NCI-H2029 (cell line): ENCODE measurements around the gene TGFB2.

Experiments
- DNase-seq: peaks from one replicate; lab custom pipeline; 2025; lab: John Stamatoyannopoulos, UW

Gene TGFB2

GRCh38 chr1:218425647-218426342, 80.7 kb downstream of the TGFB2 start:
- DNase-seq, result no peak

GRCh38 chr1:218426343-218426657, 81.2 kb downstream of the TGFB2 start:
- DNase-seq, result no peak

GRCh38 chr1:218429301-218429700, 84.2 kb downstream of the TGFB2 start:
- no peak for DNase-seq

- DNase-seq, result no peak
These were observed 85.2 kb downstream of the TGFB2 start for GRCh38 chr1:218430346-218430745.

- DNase-seq, result no peak
These were observed 85.7 kb downstream of the TGFB2 start for GRCh38 chr1:218430822-218431221.

GRCh38 chr1:218431476-218431875, 86.3 kb downstream of the TGFB2 start:
- DNase-seq, result no peak

GRCh38 chr1:218433744-218434143, 88.6 kb downstream of the TGFB2 start:
- DNase-seq, result no peak

GRCh38 chr1:218435528-218435927, 90.4 kb downstream of the TGFB2 start:
- DNase-seq, result no peak

- DNase-seq, result no peak
These were observed 91.2 kb downstream of the TGFB2 start for GRCh38 chr1:218436346-218436745.

- no peak for DNase-seq
These were observed 91.9 kb downstream of the TGFB2 start for GRCh38 chr1:218436997-218437396.

GRCh38 chr1:218439541-218440295, 94.6 kb downstream of the TGFB2 start:
- no peak for DNase-seq

GRCh38 chr1:218443255-218443654, 98.1 kb downstream of the TGFB2 start:
- no peak for DNase-seq

- no peak for DNase-seq
These were observed 99.0 kb downstream of the TGFB2 start for GRCh38 chr1:218444173-218444572.

- DNase-seq, result no peak
These were observed 99.5 kb downstream of the TGFB2 start for GRCh38 chr1:218444588-218444987.

GRCh38 chr1:218447010-218447689, 102.0 kb downstream of the TGFB2 start:
- DNase-seq, result no peak

- no peak for DNase-seq
These were observed 106.3 kb downstream of the TGFB2 start for GRCh38 chr1:218451415-218451814.

- no peak for DNase-seq
These were observed 109.7 kb downstream of the TGFB2 start for GRCh38 chr1:218454700-218455282.

- DNase-seq, result peak; percentile 12
These were observed 111.3 kb downstream of the TGFB2 start for GRCh38 chr1:218456444-218456843.

GRCh38 chr1:218459450-218459849, 114.3 kb downstream of the TGFB2 start:
- peak; percentile 45 for DNase-seq

GRCh38 chr1:218459878-218460711, 115.0 kb downstream of the TGFB2 start:
- no peak for DNase-seq

- no peak for DNase-seq
These were observed 116.2 kb downstream of the TGFB2 start for GRCh38 chr1:218461351-218461750.

GRCh38 chr1:218462116-218462515, 117.0 kb downstream of the TGFB2 start:
- DNase-seq, result no peak
